HG02642 (cell line): ENCODE measurements around the gene PIP5K1C.
"Not testable (repeated sequence)": the region's sequence is repeated elsewhere in the genome, so short reads cannot be mapped to it uniquely, and the experiment has no call there.

Experiments used
- ATAC-seq: cut with Tn5 transposase; IDR thresholded peaks from one replicate; pipeline ENCODE4 v1.9.1; 2021; ENCODE audit warnings: mild to moderate bottlenecking; ENCODE audit not compliant: unreplicated experiment, poor library complexity

PIP5K1C gene

DNA sequence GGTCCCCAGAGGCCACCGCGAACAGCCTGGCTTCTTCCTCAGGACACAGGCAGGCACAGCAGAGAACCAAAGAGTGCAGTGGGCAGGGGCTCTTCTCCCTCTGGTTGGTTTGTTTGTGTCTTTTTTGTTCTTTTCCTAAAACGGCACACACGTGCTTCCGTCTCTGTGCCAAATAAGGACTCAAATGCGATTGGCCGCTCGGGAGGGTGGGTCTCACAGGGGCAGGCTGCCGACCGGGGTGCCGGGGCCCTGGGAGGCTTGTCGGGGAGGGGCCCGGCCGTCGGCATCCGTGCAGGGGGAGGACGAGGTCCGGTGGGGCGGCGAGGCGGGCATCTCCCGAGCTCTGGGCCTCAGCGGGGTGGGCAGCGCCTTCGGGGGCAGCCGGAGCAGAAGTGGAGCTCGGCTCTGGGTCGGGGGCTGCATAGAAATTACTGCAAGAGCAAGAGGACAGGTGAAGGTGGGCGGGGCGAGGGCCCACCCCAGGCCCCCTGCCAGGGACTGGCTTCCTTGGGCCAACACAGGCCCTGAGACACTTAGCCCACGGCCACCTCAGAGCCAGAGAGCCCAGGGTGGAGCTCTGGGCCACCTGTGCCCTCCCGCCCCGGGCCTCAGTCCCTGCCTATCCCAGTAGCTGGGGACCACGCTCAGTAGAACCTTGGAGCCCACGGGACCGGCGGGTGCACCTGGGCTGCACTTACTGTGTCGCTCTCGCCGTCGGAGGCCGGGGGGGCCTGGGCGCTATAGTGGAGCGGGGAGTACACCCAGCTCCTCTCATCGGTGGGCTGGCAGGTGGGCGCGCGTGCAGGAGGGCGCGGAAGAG lies 67.3 kb downstream of the PIP5K1C start:
- ATAC-seq: no peak

DNA sequence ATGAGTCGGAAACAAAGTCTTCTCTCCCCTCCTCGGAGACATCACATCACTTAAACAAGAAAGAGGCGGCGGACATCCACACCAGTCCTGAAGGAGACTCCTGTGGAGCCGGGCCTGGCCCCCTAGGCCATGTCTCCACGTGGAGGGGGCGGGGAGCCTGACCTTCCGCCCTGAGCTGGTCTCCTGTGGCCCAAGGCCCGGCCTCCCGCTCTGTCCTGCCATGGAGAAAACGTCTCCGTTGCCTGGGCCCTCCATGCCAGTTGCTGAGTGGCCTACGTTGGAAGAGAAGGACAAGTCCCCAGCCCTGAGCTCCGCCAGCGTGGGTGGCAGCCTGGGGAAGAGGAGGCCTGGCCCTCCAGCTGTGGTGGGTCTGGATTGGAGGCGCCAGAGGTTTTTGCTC lies 68.2 kb downstream of the PIP5K1C start:
- no peak for ATAC-seq

DNA sequence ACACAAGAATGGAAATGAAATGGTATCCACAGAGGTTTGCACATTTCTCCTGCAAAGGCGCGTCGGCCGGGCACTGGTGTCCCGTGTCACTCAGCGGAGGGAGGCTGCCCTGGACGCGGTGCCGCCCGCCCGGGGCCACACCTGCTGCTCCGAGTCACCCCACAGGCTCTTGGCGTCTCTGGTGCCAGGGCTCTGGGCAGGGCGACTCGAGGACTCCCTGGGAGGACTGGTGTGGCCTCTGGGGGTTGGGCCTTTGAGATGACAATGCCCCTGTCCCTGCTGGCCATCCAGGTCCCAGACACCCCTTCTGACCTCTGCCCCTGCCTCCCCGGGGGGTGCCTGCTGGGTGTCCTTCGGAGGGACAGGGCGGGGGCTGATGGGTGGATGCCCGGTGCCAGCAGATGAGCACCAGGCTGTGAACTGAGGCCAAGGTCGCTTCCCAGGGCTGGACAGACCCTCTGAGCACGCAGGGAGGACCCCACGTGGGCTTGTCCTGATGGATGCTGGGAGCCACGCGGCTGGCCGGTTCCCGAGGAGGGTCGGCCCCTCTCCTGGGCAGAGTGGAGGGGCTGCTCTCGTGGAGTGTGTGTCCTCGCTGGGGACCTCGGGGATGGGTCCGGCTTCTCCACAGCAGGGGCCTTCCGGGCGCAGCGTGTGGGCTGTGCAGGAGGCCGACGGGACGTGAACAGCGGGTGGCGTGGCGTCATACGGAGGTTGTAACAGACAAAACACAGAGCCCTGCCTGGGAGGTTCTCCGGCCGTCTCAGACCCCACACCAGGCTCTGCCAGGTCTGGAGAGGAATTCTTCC lies 69.0 kb downstream of the PIP5K1C start:
- ATAC-seq: no peak

DNA sequence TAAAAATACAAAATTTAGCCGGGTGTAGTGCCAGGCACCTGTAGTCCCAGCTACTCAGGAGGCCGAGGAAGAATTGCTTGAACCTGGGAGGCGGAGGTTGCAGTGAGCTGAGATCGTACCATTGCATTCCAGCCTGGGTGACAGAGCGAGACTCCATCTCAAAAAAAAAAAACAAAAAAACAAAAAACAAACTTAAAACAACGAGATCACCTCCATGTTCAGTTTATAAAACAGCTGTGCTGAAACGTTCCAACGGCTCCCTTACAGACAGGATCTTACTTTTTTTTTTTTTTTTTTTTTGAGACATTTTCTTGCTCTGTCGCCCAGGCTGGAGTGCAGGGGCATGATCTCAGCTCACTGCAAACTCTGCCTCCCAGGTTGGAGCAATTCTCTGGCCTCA lies 71.5 kb downstream of the PIP5K1C start:
- not testable (repeated sequence) for ATAC-seq

DNA sequence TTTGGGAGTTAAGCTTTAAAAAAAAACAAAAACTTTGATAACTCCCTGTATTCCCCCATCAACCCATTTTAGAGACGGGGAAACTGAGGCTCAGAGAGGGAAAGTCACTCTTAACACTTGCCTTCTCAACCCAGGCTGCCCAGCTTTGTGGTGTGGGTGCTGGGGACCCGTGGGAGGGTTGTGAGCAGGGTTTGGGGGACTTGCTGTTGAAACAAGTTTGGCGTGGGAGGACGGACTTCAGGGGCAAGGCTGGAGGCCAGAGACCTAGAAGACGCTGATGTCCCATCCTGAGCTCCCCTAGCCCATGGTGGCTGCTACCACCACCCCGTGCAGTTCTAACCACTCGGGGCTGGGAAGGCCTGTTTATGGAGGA lies 72.9 kb downstream of the PIP5K1C start:
- no peak for ATAC-seq

DNA sequence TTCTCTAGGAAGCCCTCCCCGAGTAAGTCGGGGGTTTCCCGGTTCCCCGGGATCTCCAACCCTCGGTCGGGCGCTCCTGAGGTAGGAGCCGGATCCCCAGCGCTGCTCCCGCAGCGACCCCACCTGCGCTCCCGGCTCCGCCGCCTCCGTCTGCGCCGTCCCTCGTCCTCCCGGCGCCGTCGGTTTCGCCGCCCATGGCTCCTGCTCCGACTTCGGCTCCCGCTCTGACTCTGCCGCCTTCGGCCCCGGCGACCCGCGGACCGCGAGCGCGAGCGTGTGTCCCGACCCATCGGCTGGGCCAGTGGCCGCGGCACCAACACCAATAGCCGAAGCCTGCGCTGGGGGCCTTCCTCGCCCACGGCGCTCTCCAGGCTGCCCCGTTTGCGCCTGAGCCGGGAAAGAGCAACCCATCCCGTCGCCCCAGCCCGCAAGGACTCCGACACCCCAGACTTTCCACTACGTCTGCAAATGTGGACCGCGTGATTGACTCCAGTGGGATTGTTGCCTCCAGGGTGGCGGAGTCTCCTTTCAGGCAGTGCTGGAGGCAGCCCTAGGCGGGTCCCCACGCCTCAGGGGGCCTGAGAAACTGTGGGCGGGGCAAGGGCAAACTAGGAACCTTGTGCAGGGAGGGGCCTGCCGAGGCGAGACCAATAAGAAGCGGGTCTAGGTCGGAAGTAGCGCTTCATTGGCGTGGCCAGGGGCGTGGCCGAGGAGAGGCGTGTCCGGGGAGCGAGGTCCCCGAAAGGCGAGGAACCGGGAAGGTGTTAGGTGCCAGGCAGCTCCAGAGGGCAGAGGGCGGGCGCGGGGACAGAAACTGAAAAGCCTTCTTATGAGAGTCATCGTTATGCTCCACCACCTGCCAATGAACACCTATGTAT lies 73.6 kb downstream of the PIP5K1C start, which contains the start of gene CACTIN:
Gene CACTIN (minus strand): TSS at position 318 of the 878 bp plus-strand sequence. CDS start 28 bp downstream, at position 290.
- peak; percentile 88 for ATAC-seq

DNA sequence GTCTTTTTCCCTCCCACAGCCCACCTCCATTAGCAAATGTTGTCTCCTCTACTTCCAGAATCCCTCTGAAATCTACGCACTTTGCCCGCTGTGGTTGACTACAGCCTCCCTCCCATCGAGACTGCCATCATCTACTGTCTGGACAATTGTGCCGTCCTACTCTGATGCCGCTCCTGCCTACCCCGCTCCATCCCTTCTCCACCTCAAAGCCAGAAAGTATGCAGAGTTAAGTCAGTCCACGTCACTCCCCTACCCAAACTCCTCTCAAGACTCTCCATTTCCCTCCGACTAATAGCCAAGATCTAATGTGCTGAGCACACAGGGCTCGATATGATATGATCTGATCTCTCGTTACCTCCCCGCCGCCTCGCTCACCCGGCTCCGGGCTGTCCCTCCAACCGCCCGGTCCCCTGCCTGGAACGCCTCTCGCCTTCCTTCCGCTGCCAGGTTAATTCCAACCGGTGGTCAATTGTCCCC lies 74.2 kb downstream of the PIP5K1C start:
- ATAC-seq: peak; percentile 9

DNA sequence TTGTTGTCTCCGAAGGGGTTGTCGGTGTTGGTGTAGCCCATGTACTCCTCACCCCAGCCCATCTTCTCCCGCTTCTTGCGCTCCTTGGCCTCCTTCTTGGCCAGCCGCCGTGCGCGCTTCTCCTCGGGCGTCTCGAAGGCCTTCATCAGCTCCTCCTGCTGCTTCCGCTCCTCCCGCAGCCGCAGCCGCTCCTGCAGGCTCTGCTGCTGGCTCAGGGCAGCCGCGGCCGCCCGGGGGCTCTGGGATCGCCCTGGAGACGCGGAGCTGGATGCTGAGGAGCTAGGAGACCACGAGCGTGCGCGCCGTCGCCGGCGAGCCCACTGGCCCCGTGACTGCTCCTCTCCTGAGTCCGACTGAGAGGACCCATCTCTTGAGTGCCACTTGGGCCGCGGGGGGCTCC lies 76.6 kb downstream of the PIP5K1C start:
- ATAC-seq: no peak

DNA sequence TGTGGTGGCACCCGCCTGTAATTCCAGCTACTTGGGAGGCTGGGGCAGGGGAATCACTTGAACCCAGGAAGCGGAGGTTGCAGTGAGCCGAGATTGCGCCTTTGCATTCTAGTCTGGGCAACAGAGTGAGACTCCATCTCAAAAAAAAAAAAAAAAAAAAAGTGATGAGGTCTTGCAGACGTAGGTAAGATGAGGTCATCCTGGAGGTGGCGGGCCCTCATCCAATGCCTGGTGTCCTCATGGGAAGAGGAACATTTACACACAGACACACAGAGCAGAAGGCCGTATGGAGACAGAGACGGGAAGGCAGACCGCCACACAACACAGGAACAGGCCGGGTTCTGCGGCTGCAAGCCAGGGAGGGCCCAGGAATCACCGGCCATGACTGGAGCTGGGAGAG lies 78.0 kb downstream of the PIP5K1C start:
- ATAC-seq: no peak

DNA sequence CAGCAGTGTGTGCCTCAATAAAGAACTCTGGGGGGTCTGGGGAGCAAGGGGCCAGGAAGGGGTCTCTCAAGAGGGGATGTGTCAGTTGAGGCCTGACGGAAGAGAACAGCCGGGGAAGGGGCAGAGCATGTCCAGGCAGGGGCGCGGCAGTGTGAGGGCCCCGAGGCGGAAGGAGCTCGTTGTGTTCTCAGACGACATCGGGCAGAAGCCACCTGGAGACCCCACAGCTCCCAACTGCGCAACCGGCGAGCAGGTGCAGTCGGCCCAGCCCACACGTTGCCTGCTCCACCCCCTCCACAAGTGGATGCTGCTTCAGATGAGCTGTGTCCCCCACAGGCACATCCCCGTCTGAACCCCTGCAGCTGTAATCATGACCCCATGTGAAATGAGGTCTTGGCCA lies 78.6 kb downstream of the PIP5K1C start:
- ATAC-seq: no peak

DNA sequence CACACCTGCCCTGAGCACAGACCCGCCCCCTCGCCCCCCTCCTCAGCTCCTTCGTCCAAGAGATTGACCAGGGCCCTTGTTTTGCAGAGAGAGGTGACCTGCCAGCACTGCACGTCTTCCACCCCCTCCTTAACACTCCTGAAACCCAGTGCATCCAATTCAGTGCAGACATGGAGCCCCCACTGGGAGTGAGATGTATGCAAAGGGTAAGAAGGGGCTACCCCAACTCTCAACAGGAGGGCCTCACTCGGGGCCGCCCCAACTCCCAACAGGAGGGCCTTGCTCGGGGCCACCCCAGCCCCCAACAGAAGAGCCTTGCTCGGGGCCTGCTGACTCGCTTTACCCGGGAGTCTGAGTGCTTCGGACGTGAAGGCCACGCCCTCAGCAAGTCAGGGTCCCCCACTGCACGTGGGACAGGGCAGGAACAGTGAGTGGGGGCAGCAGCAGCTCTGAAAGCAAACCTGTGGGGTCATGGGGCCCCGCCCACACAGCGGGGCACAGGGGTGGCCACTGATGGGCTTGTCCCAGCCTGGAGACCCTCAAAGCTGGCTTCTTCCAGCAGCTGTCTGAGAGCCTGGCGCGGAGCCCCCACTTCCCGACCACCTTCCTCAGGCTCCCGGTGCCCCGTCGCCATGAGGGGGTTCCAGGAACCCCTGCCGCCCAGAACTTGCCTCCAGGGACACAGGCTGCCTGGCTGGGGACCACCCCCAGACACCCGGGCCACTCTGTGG lies 79.3 kb downstream of the PIP5K1C start:
- ATAC-seq: no peak

DNA sequence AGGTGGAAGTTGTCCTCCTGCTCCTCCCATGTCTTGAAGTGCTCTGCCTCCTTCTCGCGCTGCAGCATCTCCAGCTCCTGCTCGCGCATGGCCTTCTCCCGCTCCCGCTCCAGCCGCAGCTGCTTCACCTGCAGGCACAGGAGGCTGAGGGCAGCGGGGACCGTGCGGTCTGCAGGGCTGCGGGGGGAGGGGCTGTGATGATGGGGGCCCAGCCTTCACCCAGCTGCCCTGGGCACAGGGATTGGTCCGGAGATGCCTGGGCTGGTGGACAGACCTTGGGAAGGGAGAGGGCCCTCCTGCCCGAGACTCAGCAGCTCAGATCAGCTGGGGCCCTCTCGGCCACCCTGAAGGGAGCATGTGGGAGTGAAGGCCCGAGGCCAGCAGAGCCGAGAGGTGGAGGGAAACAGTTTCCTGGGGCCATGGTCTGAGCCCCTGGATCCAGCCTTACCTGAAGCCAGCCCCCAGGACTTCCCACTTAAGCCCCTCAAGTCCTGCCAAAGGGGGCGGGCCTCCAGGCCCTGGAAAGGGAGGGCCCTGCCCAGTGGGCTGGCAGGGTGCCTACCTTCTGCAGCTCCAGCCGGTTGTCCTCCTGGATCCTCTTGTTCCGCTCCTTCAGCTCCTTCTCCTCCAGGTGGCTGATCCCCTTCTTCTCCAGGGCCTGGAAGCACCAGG lies 80.0 kb downstream of the PIP5K1C start:
- no peak for ATAC-seq

DNA sequence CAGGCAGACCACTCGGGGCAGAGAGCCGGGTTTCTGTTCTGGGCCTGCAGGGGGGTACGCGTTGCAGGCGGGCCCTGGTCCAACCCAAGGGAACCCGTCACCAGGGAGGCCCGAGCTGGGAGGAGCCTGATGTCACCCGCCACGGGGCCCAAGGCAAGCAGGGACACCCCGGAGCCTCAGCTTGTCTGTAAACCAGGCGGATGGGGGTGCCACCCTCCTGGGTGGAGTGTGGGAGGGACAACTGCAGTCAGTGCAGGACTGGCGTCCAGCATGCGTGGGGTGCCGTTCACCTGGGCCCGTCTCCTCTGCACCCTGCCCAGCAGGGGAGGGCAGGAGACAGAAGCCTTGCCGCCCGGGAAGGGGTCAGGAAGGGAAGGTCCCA lies 80.6 kb downstream of the PIP5K1C start:
- ATAC-seq: no peak

DNA sequence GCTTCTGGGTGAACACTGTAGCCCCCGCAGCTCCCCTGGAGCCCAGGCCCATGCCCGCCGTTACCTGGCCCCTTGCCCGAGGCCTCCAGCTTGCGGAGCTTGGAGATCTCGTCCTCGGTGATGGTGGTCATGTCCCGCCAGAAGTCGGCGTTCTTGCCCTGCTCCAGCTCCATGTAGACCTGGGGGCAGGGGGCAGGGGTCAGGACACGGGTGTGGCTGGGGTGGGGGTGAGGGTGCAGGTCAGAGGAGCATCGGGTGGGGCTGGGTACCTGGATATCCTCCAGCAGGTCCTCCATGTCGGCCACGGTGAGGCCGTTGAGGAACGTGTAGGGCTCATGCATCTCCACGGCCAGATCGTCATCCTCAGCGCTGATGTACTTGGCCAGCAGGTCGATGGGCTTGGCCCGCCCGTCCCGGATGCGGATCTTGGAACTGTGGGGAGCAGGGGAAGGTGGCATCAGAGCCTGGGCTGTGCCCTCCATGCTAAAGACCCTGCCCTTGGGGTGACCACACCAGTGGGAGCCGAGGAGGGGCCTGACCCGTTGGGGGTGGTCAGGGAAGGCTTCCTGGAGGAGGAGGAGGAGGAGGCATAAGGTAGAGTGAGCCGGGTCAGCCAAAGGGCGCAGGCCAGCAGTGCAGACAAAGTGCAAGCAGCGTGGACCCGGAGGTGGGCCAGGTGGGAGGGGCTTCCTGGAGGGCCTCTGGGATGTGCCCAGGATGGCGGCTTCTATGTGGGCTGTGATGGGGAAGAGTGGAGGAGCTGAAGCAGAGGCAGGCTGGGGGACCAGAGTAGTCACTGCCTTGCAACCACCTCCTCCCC lies 81.2 kb downstream of the PIP5K1C start:
- no peak for ATAC-seq

DNA sequence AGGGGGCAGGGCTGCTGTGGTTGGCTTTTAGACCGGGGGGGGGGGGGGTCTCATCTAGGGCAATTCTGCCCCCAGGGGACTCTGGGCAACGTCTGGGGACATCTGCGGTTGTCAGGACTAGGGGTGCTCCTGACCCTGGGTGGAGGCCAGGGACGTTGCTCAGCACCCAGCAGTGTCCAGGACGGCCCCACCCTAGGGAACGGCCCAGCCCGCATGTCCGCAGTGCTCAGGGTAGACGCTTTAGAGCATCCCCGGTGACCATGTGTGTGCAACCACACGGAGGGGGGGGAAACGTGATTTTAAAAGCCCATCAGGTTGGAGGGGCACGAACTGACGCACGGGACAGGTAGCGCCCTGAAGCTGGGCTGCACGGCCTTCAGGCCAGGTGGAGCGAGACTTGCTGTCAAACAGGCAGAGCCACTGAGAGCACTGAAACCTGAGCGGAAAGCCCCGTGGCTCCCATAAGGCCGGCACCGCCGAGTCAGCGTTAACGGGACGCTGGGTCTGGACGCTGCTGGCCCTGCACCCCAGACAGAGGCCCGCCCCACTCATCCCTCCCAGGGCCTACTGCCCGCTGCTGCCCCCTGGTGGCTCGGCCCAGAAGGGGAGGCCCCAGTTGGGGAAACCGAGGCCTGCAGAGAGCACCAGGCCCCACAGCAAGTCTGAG lies 82.0 kb downstream of the PIP5K1C start:
- peak; percentile 42 for ATAC-seq

DNA sequence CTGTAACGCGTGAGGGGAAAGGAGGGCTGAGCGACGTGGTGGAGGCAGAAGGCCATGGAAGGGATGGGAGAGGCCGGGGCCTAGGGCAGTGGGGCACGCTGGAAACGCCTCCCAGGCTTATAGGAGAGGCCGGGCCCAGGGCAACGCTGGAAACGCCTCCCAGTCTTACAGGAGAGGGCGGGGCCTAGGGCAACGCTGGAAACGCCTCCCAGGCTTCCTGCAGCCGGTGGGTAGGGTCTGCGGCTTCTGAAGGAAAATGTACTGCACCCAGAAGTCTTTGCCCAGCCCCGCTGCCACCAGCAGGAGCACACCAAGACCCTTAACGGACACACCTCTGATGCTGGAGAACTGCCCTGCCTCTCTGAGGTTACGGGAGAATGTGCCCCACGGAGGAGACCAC lies 82.8 kb downstream of the PIP5K1C start:
- ATAC-seq: no peak

DNA sequence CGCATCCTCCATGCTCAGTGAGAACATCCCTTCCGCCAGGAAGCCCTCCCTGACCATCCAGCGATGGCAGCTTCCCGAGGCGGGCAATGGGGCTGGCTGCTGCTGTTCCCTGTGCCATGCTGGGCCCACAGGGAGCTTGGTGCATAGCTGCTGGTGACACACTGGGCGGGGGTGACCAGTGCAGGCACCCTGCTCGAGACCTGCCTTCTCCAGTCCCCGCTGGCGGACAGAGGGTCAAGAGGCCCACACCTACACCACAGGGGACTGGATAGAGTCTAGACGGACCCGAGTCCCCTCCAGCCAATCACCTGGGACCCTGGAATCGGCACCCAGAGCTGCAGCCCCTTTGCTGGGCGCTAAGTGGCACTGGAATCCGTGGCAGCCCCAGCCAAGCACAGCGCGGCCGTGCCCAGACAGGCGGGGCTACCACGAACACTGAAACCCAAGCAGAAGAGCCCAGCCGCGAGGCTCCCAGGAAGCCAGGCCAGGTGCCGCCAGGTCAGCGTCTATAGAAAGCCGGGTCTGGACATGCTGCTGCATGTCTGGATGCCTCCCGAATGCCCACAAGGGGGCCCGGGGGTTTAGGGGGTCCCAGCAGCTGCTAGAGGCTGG lies 84.6 kb downstream of the PIP5K1C start:
- ATAC-seq: no peak
